ENCODE measurements around the gene PTPRH.

DNA sequence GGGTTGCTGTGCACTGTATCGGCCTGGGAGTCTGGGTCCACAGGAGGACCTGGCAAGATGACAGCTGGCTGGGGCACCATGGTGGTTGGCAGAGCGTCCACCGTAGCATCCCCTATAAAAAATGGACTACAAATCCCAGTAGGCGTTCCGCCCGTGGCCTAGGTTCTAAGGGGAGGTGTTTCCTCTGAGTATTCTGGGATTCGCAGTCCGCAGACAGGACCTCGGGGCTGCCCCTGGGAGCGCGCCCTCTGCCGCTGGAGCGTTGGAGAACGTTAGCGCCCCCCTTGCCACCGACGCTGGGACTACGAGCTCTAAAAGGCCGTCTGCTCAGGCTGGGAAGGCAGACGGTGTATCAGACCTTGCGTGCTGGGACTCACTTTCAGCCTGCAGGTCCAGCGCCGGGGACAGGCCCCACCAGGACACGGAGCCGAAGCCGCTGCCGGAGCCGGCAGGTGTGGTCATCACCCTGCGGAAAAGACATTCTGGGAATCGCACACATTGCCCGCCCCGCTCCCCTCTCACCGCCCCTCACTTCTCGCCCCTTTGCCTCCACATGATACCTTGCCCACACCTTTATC, 43.3 kb downstream of the PTPRH start:
- TF ChIP-seq, protein P1, sequence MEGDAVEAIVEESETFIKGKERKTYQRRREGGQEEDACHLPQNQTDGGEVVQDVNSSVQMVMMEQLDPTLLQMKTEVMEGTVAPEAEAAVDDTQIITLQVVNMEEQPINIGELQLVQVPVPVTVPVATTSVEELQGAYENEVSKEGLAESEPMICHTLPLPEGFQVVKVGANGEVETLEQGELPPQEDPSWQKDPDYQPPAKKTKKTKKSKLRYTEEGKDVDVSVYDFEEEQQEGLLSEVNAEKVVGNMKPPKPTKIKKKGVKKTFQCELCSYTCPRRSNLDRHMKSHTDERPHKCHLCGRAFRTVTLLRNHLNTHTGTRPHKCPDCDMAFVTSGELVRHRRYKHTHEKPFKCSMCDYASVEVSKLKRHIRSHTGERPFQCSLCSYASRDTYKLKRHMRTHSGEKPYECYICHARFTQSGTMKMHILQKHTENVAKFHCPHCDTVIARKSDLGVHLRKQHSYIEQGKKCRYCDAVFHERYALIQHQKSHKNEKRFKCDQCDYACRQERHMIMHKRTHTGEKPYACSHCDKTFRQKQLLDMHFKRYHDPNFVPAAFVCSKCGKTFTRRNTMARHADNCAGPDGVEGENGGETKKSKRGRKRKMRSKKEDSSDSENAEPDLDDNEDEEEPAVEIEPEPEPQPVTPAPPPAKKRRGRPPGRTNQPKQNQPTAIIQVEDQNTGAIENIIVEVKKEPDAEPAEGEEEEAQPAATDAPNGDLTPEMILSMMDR (IDR thresholded peaks at IDR 0.05): peak; percentile 96
- no peak for TF ChIP-seq ZFX (IDR thresholded peaks at IDR 0.05; ENCODE audit: borderline replicate concordance)
